IMR-90 (cell line): ENCODE data around the gene ZNF488. TPM values are rescaled to one million over a fixed set of nuclear protein-coding genes. Genes with fewer than 3 reads are reported as not detected.

ENCODE experiments used
- ATAC-seq: fragments of 200-7000 bp; cut with Tn5 transposase; 2 replicates; pipeline ENCODE4 v1.9.1; 2020; ENCODE audit warnings: low read depth, mild to moderate bottlenecking, moderate library complexity
- BruUV-seq: library from RNA; stranded (reverse); fragments of 400-500 nt; replicated peaks from 2 replicates; lab custom pipeline; 2021; lab: Mats Ljungman, UMichigan
- CTCF ChIA-PET: fragments of 300-600 bp; formaldehyde crosslinking; extraction: SDS; loops from one replicate; lab custom pipeline; 2021; ENCODE audit warnings: antibody characterized with exemption; lab: Yijun Ruan, JAX
- POLR2A ChIA-PET: fragments of 300-600 bp; sonication (Branson Sonifier 250); formaldehyde crosslinking; loops from one replicate; lab custom pipeline; 2022; ENCODE audit warnings: antibody characterized with exemption; ENCODE audit not compliant: unreplicated experiment; lab: Charles Lee
- DNase-seq: peaks from one replicate; pipeline ENCODE4 v3.0.0; 2013
- H2AFZ ChIP-seq: replicated peaks from 2 replicates; pipeline ENCODE3; 2013; ENCODE audit warnings: low read length, mild to moderate bottlenecking; ENCODE audit not compliant: poor library complexity
- H2AK5ac ChIP-seq: 2 replicates; pipeline ENCODE4 v1.6.1; 2013; ENCODE audit warnings: low read depth, low read length, inconsistent platforms
- H2AK9ac ChIP-seq: replicated peaks from 2 replicates; pipeline ENCODE3; 2013; ENCODE audit warnings: mild to moderate bottlenecking, low read depth, low read length, moderate library complexity; ENCODE audit not compliant: poor library complexity
- H2BK120ac ChIP-seq: 2 replicates; pipeline ENCODE4 v1.6.1; 2013; ENCODE audit warnings: low read depth, low read length, inconsistent platforms
- H2BK15ac ChIP-seq: 3 replicates; pipeline ENCODE4 v1.6.1; 2013; ENCODE audit warnings: low read depth, low read length, inconsistent platforms
- H2BK20ac ChIP-seq: 2 replicates; pipeline ENCODE4 v1.6.1; 2013; ENCODE audit warnings: low read depth, mild to moderate bottlenecking, inconsistent platforms, low read length, moderate library complexity
- H2BK5ac ChIP-seq: 2 replicates; pipeline ENCODE4 v1.6.1; 2013; ENCODE audit warnings: mild to moderate bottlenecking, low read depth, low read length, inconsistent platforms; ENCODE audit not compliant: poor library complexity, severe bottlenecking
- H3K14ac ChIP-seq: replicated peaks from 2 replicates; pipeline ENCODE4 v1.6.1; 2013; ENCODE audit warnings: low read depth, low read length, inconsistent platforms
- H3K18ac ChIP-seq: 2 replicates; pipeline ENCODE4 v1.6.1; 2013; ENCODE audit warnings: low read depth, low read length, control low read depth
- H3K23ac ChIP-seq: 2 replicates; pipeline ENCODE4 v1.6.1; 2013; ENCODE audit warnings: low read depth, low read length, inconsistent platforms
- H3K27ac ChIP-seq: 2 replicates; pipeline ENCODE4 v1.5.1; 2013; ENCODE audit warnings: mild to moderate bottlenecking, control low read depth, low read length; ENCODE audit not compliant: insufficient read depth
- H3K27me3 ChIP-seq: 2 replicates; pipeline ENCODE4 v1.6.1; 2013; ENCODE audit warnings: low read length; ENCODE audit not compliant: control insufficient read depth, insufficient read depth
- H3K36me3 ChIP-seq: 2 replicates; pipeline ENCODE4 v1.6.1; 2013; ENCODE audit warnings: low read length, mixed read lengths; ENCODE audit not compliant: control insufficient read depth, insufficient read depth
- H3K4ac ChIP-seq: 2 replicates; pipeline ENCODE4 v1.6.1; 2013; ENCODE audit warnings: low read depth, low read length, inconsistent platforms
- H3K4me1 ChIP-seq: 2 replicates; pipeline ENCODE4 v1.6.1; 2013; ENCODE audit warnings: low read length, mixed read lengths; ENCODE audit not compliant: control insufficient read depth, insufficient read depth
- H3K4me2 ChIP-seq: 2 replicates; pipeline ENCODE4 v1.6.1; 2013; ENCODE audit warnings: low read depth, mild to moderate bottlenecking, control low read depth, low read length, moderate library complexity
- H3K4me3 ChIP-seq: 2 replicates; pipeline ENCODE4 v1.5.1; 2013; ENCODE audit warnings: low read depth, mild to moderate bottlenecking, control low read depth, low read length, moderate library complexity; ENCODE audit not compliant: insufficient read depth
- H3K56ac ChIP-seq: 2 replicates; pipeline ENCODE4 v1.6.1; 2013; ENCODE audit warnings: low read length, inconsistent platforms; ENCODE audit not compliant: insufficient read depth; ENCODE audit errors: extremely low read depth
- H3K79me1 ChIP-seq, 2 experiments: 2 replicates each; pipeline ENCODE4 v1.6.1; 2013; ENCODE audit warnings: low read length in 2 of 2, inconsistent platforms in 1 of 2, low read depth in 1 of 2
- H3K9ac ChIP-seq: 2 replicates; pipeline ENCODE4 v1.6.1; 2013; ENCODE audit warnings: low read depth, low read length, control low read depth
- H3K9me1 ChIP-seq: 2 replicates; pipeline ENCODE4 v1.6.1; 2013; ENCODE audit warnings: low read length, inconsistent platforms; ENCODE audit not compliant: insufficient read depth
- H3K9me3 ChIP-seq: 2 replicates; pipeline ENCODE4 v1.6.1; 2013; ENCODE audit warnings: low read length; ENCODE audit not compliant: control insufficient read depth, insufficient read depth
- H4K20me1 ChIP-seq: 2 replicates; pipeline ENCODE4 v1.6.1; 2013; ENCODE audit warnings: low read length, inconsistent platforms; ENCODE audit not compliant: insufficient read depth
- H4K5ac ChIP-seq: 2 replicates; pipeline ENCODE4 v1.6.1; 2013; ENCODE audit warnings: mild to moderate bottlenecking, low read depth, low read length, control low read depth
- H4K8ac ChIP-seq, 2 experiments: 2 replicates each; pipeline ENCODE4 v1.6.1; 2013; ENCODE audit warnings: low read depth in 2 of 2, low read length in 2 of 2, control low read depth in 1 of 2, inconsistent platforms in 1 of 2
- H4K91ac ChIP-seq: 2 replicates; pipeline ENCODE4 v1.6.1; 2013; ENCODE audit warnings: low read depth, low read length, inconsistent platforms; ENCODE audit not compliant: insufficient read depth
- BHLHE40 ChIP-seq: fragments of 150-350 bp; IDR thresholded peaks from 2 replicates; pipeline ENCODE4 v1.6.1; 2016; ENCODE audit warnings: mild to moderate bottlenecking, low read depth, low read length
- CEBPB ChIP-seq: IDR thresholded peaks from 2 replicates; pipeline ENCODE4 v1.6.1; 2012; ENCODE audit warnings: low read depth, low read length, improper control_type of control experiment
- FOS ChIP-seq: fragments of 150-350 bp; IDR thresholded peaks from 2 replicates; pipeline ENCODE4 v1.6.1; 2016; ENCODE audit warnings: low read depth, low read length
- MAZ ChIP-seq: IDR thresholded peaks from 2 replicates; pipeline ENCODE4 v1.6.1; 2012; ENCODE audit warnings: low read depth, mild to moderate bottlenecking, low read length, improper control_type of control experiment, moderate library complexity, borderline replicate concordance
- MXI1 ChIP-seq: IDR thresholded peaks from 2 replicates; pipeline ENCODE4 v1.6.1; 2012; ENCODE audit warnings: low read depth, mild to moderate bottlenecking, low read length, moderate library complexity, borderline replicate concordance
- NFE2L2 ChIP-seq: fragments of 150-350 bp; IDR thresholded peaks from 2 replicates; pipeline ENCODE4 v1.6.1; 2016; ENCODE audit warnings: low read depth, mild to moderate bottlenecking, low read length
- POLR2A ChIP-seq: IDR thresholded peaks from 2 replicates; pipeline ENCODE4 v1.6.1; 2012; ENCODE audit warnings: mild to moderate bottlenecking, low read depth, low read length
- RAD21 ChIP-seq: IDR thresholded peaks from 2 replicates; pipeline ENCODE4 v1.6.1; 2012; ENCODE audit warnings: low read length, improper control_type of control experiment
- SMC3 ChIP-seq: fragments of 150-350 bp; IDR thresholded peaks from 2 replicates; pipeline ENCODE4 v1.6.1; 2016; ENCODE audit warnings: low read depth, mild to moderate bottlenecking, antibody characterized with exemption, low read length, moderate library complexity
- WGBS, 2 experiments: methylation state at CpG; one replicate each; pipeline versions ENCODE4 v1.1.5 to v1.1.7; 2013; ENCODE audit warnings: missing lambda C conversion rate in 2 of 2; ENCODE audit not compliant: insufficient read length in 1 of 2; ENCODE audit errors: extremely low coverage in 2 of 2; 5-methylcytosine and 5-hydroxymethylcytosine counted together
- dilution Hi-C: fragments of 300-500 bp; cut with HindIII; formaldehyde crosslinking; loops from one replicate; pipeline ENCODE4 v1.14.3; 2018; ENCODE audit warnings: low sequenced_read_pairs; ENCODE audit not compliant: unreplicated experiment
- in situ Hi-C: fragments of 300-500 bp; cut with MboI; formaldehyde crosslinking; loops from 3 replicates; pipeline ENCODE4 v1.14.3; 2019; ENCODE audit warnings: low sequenced_read_pairs, inconsistent platforms, mixed read lengths
- intact Hi-C: fragments of 100-400 bp; cut with micrococcal nuclease; formaldehyde crosslinking; loops from 2 replicates; pipeline ENCODE4 v1.10.0; 2022
- polyA plus RNA-seq, 3 experiments: library from polyadenylated mRNA; depleted of rRNA; stranded (reverse); fragments of >200 nt; gene quantifications; 2 replicates each; pipeline ENCODE4 v1.2.3, GENCODE V29; 2012; ENCODE audit warnings: low replicate concordance in 1 of 3
- total RNA-seq: library from RNA; depleted of rRNA; stranded (reverse); fragments of >200 nt; gene quantifications from 2 replicates; pipeline ENCODE4 v1.2.3, GENCODE V29; 2012
- TF ChIP-seq, protein P1 (sequence below): fragments of 150-350 bp; IDR thresholded peaks from 2 replicates; pipeline ENCODE4 v1.6.1; 2017; ENCODE audit warnings: mild to moderate bottlenecking, antibody characterized with exemption, low read length, low read depth
- TF ChIP-seq, protein P2 (sequence below): conservative IDR thresholded peaks from 2 replicates; pipeline ENCODE4 v1.5.1; 2012; ENCODE audit warnings: mild to moderate bottlenecking, low read depth, low read length, improper control_type of control experiment

The ZNF488 gene
- total and polyA plus RNA-seq, 2 of the 4 experiments (the other 2 are of a cell fraction): under 0.01 to 0.14 TPM

DNA sequence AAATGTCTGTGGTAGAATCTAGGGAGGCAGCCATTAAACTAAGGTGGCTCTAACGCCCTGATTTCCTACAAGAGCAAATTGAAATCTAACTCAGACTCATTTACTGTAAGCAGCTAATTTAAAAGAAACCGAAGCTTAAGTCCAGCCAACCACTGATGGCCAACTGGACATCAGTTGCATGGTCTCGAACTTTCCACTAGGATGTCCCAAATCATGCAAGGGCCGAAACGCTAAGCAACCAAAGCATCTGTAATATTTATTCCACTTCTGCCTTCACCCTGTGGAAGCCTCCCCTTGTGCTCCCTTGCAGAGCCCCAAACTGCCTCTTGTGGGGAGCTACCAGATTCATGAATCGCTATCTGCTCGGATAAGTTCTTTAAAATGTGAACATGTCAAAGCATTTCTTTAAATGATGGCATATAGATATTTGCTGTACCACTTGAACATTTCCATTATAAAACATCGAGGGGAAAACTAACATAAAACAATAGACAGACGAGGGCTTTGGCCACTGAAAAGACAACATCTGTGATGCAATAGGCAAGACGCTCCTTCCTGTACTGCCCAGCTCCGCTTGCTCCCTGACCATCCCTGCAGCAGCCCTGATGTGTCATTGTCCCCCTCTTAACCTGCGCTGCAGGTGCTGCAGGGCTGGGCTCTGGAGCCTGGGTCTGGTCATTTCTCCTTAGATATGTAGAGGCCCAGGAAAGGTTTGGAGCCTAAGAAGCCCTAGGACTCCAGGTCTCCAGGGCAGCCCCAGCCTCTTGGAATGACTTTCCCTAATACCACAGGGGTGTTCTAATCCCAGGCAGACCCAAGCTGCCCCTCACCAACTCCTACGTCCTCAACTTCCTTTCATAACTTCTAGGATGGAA, 38.9 kb downstream of the ZNF488 start:
- H2AK9ac ChIP-seq: no peak overlapping the region
- no peak overlapping the region for H3K23ac ChIP-seq
- no peak for TF ChIP-seq CEBPB
- no peak for TF ChIP-seq NFE2L2
- TF ChIP-seq RAD21: no peak
- no peak for TF ChIP-seq BHLHE40
- TF ChIP-seq, protein P1, sequence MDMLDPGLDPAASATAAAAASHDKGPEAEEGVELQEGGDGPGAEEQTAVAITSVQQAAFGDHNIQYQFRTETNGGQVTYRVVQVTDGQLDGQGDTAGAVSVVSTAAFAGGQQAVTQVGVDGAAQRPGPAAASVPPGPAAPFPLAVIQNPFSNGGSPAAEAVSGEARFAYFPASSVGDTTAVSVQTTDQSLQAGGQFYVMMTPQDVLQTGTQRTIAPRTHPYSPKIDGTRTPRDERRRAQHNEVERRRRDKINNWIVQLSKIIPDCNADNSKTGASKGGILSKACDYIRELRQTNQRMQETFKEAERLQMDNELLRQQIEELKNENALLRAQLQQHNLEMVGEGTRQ: no peak
- TF ChIP-seq, protein P2, sequence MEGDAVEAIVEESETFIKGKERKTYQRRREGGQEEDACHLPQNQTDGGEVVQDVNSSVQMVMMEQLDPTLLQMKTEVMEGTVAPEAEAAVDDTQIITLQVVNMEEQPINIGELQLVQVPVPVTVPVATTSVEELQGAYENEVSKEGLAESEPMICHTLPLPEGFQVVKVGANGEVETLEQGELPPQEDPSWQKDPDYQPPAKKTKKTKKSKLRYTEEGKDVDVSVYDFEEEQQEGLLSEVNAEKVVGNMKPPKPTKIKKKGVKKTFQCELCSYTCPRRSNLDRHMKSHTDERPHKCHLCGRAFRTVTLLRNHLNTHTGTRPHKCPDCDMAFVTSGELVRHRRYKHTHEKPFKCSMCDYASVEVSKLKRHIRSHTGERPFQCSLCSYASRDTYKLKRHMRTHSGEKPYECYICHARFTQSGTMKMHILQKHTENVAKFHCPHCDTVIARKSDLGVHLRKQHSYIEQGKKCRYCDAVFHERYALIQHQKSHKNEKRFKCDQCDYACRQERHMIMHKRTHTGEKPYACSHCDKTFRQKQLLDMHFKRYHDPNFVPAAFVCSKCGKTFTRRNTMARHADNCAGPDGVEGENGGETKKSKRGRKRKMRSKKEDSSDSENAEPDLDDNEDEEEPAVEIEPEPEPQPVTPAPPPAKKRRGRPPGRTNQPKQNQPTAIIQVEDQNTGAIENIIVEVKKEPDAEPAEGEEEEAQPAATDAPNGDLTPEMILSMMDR: no peak
- no peak for TF ChIP-seq SMC3
- no peak for TF ChIP-seq FOS
- no peak for TF ChIP-seq MAZ
- no peak for TF ChIP-seq MXI1
- no peak for TF ChIP-seq POLR2A
- H3K27ac ChIP-seq: no peak overlapping the region
- no peaks in the 10 kb centered on the region for H3K9me3 ChIP-seq
- H2BK120ac ChIP-seq: no peak overlapping the region
- no peaks in the 10 kb centered on the region for H3K79me1 ChIP-seq
- H3K4me2 ChIP-seq: no peak overlapping the region
- H3K9ac ChIP-seq: no peak overlapping the region
- H3K56ac ChIP-seq: no peak overlapping the region
- no peak overlapping the region for H3K18ac ChIP-seq
- H3K4me3 ChIP-seq: no peak overlapping the region
- no peak overlapping the region for H4K5ac ChIP-seq
- CTCF ChIA-PET: no interaction called here
- no peak overlapping the region for H4K8ac ChIP-seq
- no peaks in the 10 kb centered on the region for H3K4me1 ChIP-seq
- no peak overlapping the region for H2BK20ac ChIP-seq
- ATAC-seq (no peak), DNase-seq (no peak)
- H3K27me3 ChIP-seq: peaks cover 20% of the 10 kb centered on the region
- no peak overlapping the region for H3K14ac ChIP-seq
- no peak overlapping the region for H2BK15ac ChIP-seq
- no peaks in the 10 kb centered on the region for H4K20me1 ChIP-seq
- H3K4ac ChIP-seq: no peak overlapping the region
- H2AFZ ChIP-seq: no peak overlapping the region
- WGBS, 2 experiments: 73% methylated on average over 3 of the region's 13 CpGs; no CpG with 5 or more reads in 1 of the 2 experiments
- no TSS peak for BruUV-seq
- no peak overlapping the region for H4K91ac ChIP-seq
- in situ Hi-C loops (no loop called here), intact Hi-C loops (no loop called here), dilution Hi-C loops (no loop called here)
- no peak overlapping the region for H2BK5ac ChIP-seq
- POLR2A ChIA-PET: no interaction called here
- no peak overlapping the region for H2AK5ac ChIP-seq
- H3K36me3 ChIP-seq: no peaks in the 10 kb centered on the region
- H3K9me1 ChIP-seq: no peaks in the 10 kb centered on the region
